H1 (cell line): ENCODE data around the gene DAG1. TPM values are rescaled to one million over a fixed set of nuclear protein-coding genes. Genes with fewer than 3 reads are reported as not detected.

Experiments used
- CTCF ChIP-seq, 3 experiments: IDR thresholded peaks; 1 replicate in 2 of 3; 2 replicates in 1 of 3; pipeline versions ENCODE4 v1.5.1 to v1.6.1; 2011; ENCODE audit warnings: low read length in 3 of 3, mild to moderate bottlenecking in 3 of 3, inconsistent platforms in 2 of 3, low read depth in 1 of 3, moderate library complexity in 1 of 3; ENCODE audit not compliant: insufficient read depth in 1 of 3; ENCODE audit errors: control extremely low read depth in 1 of 3
- TAF1 ChIP-seq: IDR thresholded peaks from 2 replicates; pipeline ENCODE4 v1.6.1; 2011; ENCODE audit warnings: mild to moderate bottlenecking, low read depth, low read length
- polyA plus RNA-seq, 7 experiments: library from polyadenylated mRNA; depleted of rRNA in 3 of 7; stranded (reverse) in 5 of 7; unstranded in 2 of 7; fragments of >200 nt in 5 of 7; fragments of 200-250 nt in 2 of 7; gene quantifications; 1 replicate in 5 of 7; 2 replicates in 1 of 7; 4 replicates in 1 of 7; pipeline versions ENCODE4 v1.2.1 to v1.2.3, GENCODE V29; 2011 to 2013; ENCODE audit warnings: missing spikeins in 2 of 7, mixed read lengths in 2 of 7
- total RNA-seq: library from RNA; stranded (reverse); fragmentation: NEBNext Ultra II Directional; extraction: Animal tissue kit (Norgen Biotek cat#: 25700); gene quantifications from 2 replicates; pipeline ENCODE4 v1.2.1, GENCODE V29; 2021

Gene DAG1
- total and polyA plus RNA-seq, 2 of the 8 experiments (the other 6 are each of a cell fraction or from before 2014, with no cell fraction given): 97.5 to 138 TPM

GRCh38 chr3:49434731-49435130, 35.3 kb upstream of the DAG1 start (continued):
- no peak for TF ChIP-seq CTCF (IDR thresholded peaks at IDR 0.05; ENCODE audit: control extremely low read depth in 1 of 3, insufficient read depth in 1 of 3, low read depth in 1 of 3, low read length in 3 of 3)
- no peak for TF ChIP-seq TAF1
